HCT116 (cell line): Measurements from ENCODE around the gene USP33. TPM values are rescaled to one million over a fixed set of nuclear protein-coding genes. Genes with fewer than 3 reads are reported as not detected.
"Not testable (repeated sequence)": the region's sequence is repeated elsewhere in the genome, so short reads cannot be mapped to it uniquely, and the experiment has no call there.

ENCODE experiments used
- ATAC-seq: fragments of 200-7000 bp; cut with Tn5 transposase; 2 replicates; pipeline ENCODE4 v1.9.1; 2020; ENCODE audit warnings: mild to moderate bottlenecking, moderate library complexity
- BruUV-seq: library from RNA; stranded (reverse); fragments of 400-500 nt; replicated peaks from 2 replicates; lab custom pipeline; 2021; lab: Mats Ljungman, UMichigan
- CTCF ChIA-PET: fragments of 300-600 bp; sonication (Branson Sonifier 250); formaldehyde crosslinking; loops from one replicate; lab custom pipeline; 2021; ENCODE audit warnings: antibody characterized with exemption; lab: Charles Lee
- POLR2A ChIA-PET: fragments of 300-600, 350-600 bp; sonication (Branson Sonifier 250); formaldehyde crosslinking; loops from one replicate; lab custom pipeline; 2021; ENCODE audit warnings: antibody characterized with exemption; lab: Charles Lee
- RAD21 ChIA-PET, 2 experiments: fragments of 300-600 bp; sonication (Branson Sonifier 250); formaldehyde crosslinking; loops; one replicate each; lab custom pipeline; 2023; ENCODE audit warnings: low total read pairs in 2 of 2; ENCODE audit not compliant: uncharacterized antibody in 2 of 2, unreplicated experiment in 2 of 2, low non-redundant PET in 1 of 2; lab: Charles Lee
- DNase-seq: peaks from one replicate; pipeline ENCODE4 v3.0.0-alpha.2; 2010; ENCODE audit warnings: low read depth, low spot score
- H2AFZ ChIP-seq: fragments of 200-600 bp; shearing (Covaris generic), sonication (generic); 2 replicates; pipeline ENCODE4 v1.6.1; 2017; ENCODE audit warnings: low read depth, mixed run types, mixed read lengths, antibody characterized with exemption, low read length; ENCODE audit not compliant: poor library complexity, severe bottlenecking
- H3K27ac ChIP-seq: 2 replicates; pipeline ENCODE4 v1.5.1; 2012; ENCODE audit warnings: low read depth, low read length
- H3K27me3 ChIP-seq: fragments of 200-600 bp; sonication (generic); 2 replicates; pipeline ENCODE4 v1.6.1; 2016; ENCODE audit warnings: mixed run types, low read length, mixed read lengths; ENCODE audit not compliant: insufficient read depth
- H3K36me3 ChIP-seq, 2 experiments: fragments of 200-500 bp in 1 of 2; fragments of 200-600 bp in 1 of 2; sonication (Bioruptor generic) in 1 of 2; sonication (generic) in 1 of 2; 2 replicates each; pipeline versions ENCODE4 v1.5.1 to v1.6.1; 2014 to 2016; ENCODE audit warnings: low read length in 2 of 2, inconsistent platforms in 1 of 2, mixed read lengths in 1 of 2, mixed run types in 1 of 2; ENCODE audit not compliant: insufficient read depth in 2 of 2, control insufficient read depth in 1 of 2
- H3K4me1 ChIP-seq, 2 experiments: fragments of 200-600 bp in 1 of 2; sonication (generic) in 1 of 2; 2 replicates each; pipeline versions ENCODE4 v1.5.1 to v1.6.1; 2012 to 2017; ENCODE audit warnings: low read length in 2 of 2, inconsistent platforms in 1 of 2, mild to moderate bottlenecking in 1 of 2, mixed read lengths in 1 of 2, mixed run types in 1 of 2, moderate library complexity in 1 of 2; ENCODE audit not compliant: insufficient read depth in 2 of 2, control insufficient read depth in 1 of 2
- H3K4me2 ChIP-seq: fragments of 200-600 bp; sonication (generic); 2 replicates; pipeline ENCODE4 v1.6.1; 2017; ENCODE audit warnings: mixed run types, low read length, mixed read lengths
- H3K4me3 ChIP-seq, 2 experiments: fragments of 200-600 bp in 1 of 2; sonication (generic) in 1 of 2; replicated peaks in 1 of 2; 2 replicates each; pipeline ENCODE4 v1.5.1; 2011 to 2016; ENCODE audit warnings: low read length in 2 of 2, control low read depth in 1 of 2, low read depth in 1 of 2, mild to moderate bottlenecking in 1 of 2, mixed read lengths in 1 of 2, mixed run types in 1 of 2
- H3K79me2 ChIP-seq: fragments of 200-600 bp; sonication (generic); 2 replicates; pipeline ENCODE4 v1.6.1; 2017; ENCODE audit warnings: mild to moderate bottlenecking, mixed run types, low read length, moderate library complexity, mixed read lengths; ENCODE audit not compliant: insufficient read depth
- H3K9ac ChIP-seq: fragments of 200-600 bp; sonication (generic); 2 replicates; pipeline ENCODE4 v1.6.1; 2016; ENCODE audit warnings: low read length, mixed read lengths
- H3K9me2 ChIP-seq: fragments of 200-600 bp; sonication (generic), shearing (Covaris generic); 2 replicates; pipeline ENCODE4 v1.6.1; 2017; ENCODE audit warnings: mixed run types, mild to moderate bottlenecking, moderate library complexity; ENCODE audit not compliant: insufficient read depth
- H3K9me3 ChIP-seq, 2 experiments: fragments of 200-500 bp in 1 of 2; fragments of 200-600 bp in 1 of 2; sonication (Bioruptor generic) in 1 of 2; sonication (generic) in 1 of 2; 2 replicates each; pipeline ENCODE4 v1.6.1; 2014 to 2017; ENCODE audit warnings: low read length in 2 of 2, mixed read lengths in 2 of 2, inconsistent platforms in 1 of 2, low read depth in 1 of 2, mild to moderate bottlenecking in 1 of 2, mixed run types in 1 of 2, moderate library complexity in 1 of 2; ENCODE audit not compliant: control insufficient read depth in 1 of 2, insufficient read depth in 1 of 2
- H4K20me1 ChIP-seq: fragments of 200-600 bp; sonication (generic), shearing (Covaris generic); 2 replicates; pipeline ENCODE4 v1.6.1; 2017; ENCODE audit warnings: mixed run types, mild to moderate bottlenecking, moderate library complexity; ENCODE audit not compliant: insufficient read depth
- CEBPB ChIP-seq: IDR thresholded peaks from 2 replicates; pipeline ENCODE4 v1.6.1; 2012; ENCODE audit warnings: low read depth
- ELF1 ChIP-seq: IDR thresholded peaks from 2 replicates; pipeline ENCODE4 v1.6.1; 2012; ENCODE audit warnings: low read depth, borderline replicate concordance
- JUND ChIP-seq: IDR thresholded peaks from 2 replicates; pipeline ENCODE4 v1.6.1; 2012
- POLR2A ChIP-seq: IDR thresholded peaks from 2 replicates; pipeline ENCODE4 v1.7.0; 2011; ENCODE audit warnings: borderline replicate concordance; ENCODE audit not compliant: insufficient read depth, insufficient read length; ENCODE audit errors: extremely low read depth
- RAD21 ChIP-seq: IDR thresholded peaks from 2 replicates; pipeline ENCODE4 v1.6.1; 2012; ENCODE audit warnings: low read depth, mild to moderate bottlenecking
- SRF ChIP-seq: IDR thresholded peaks from 2 replicates; pipeline ENCODE4 v1.6.1; 2012; ENCODE audit warnings: low read depth
- YY1 ChIP-seq: IDR thresholded peaks from 2 replicates; pipeline ENCODE4 v1.6.1; 2011; ENCODE audit warnings: low read length, low read depth, moderate library complexity, mild to moderate bottlenecking; ENCODE audit not compliant: insufficient replicate concordance; ENCODE audit errors: extremely low read depth
- ZNF274 ChIP-seq: fragments of 200-500 bp; sonication (Bioruptor generic); IDR thresholded peaks from 2 replicates; pipeline ENCODE4 v1.6.1; 2014; ENCODE audit warnings: mild to moderate bottlenecking, low read depth, low read length, inconsistent platforms
- intact Hi-C: fragments of 100-400 bp; cut with micrococcal nuclease; formaldehyde crosslinking; loops from 2 replicates; pipeline ENCODE4 v1.10.0; 2022
- total RNA-seq: library from RNA; stranded (reverse); gene quantifications from one replicate; pipeline ENCODE4 v1.2.1, GENCODE V29; 2021; ENCODE audit not compliant: unreplicated experiment
- TF ChIP-seq, protein P1 (sequence below), 3 experiments: fragments of 200-600 bp in 1 of 3; sonication (generic) in 1 of 3; IDR thresholded peaks in 2 of 3; conservative IDR thresholded peaks in 1 of 3; 2 replicates each; pipeline ENCODE4 v1.5.1; 2012 to 2017; ENCODE audit warnings: low read depth in 2 of 3, low read length in 2 of 3, antibody characterized with exemption in 1 of 3, borderline replicate concordance in 1 of 3, control low read depth in 1 of 3, mild to moderate bottlenecking in 1 of 3, mixed read lengths in 1 of 3, mixed run types in 1 of 3, moderate library complexity in 1 of 3; ENCODE audit not compliant: insufficient read depth in 1 of 3
- TF ChIP-seq, protein P2 (sequence below): IDR thresholded peaks from 2 replicates; pipeline ENCODE4 v1.6.1; 2012; ENCODE audit warnings: low read depth

The USP33 gene
- total RNA-seq, 1 experiment from 2014 or later: 46.1 TPM

DNA sequence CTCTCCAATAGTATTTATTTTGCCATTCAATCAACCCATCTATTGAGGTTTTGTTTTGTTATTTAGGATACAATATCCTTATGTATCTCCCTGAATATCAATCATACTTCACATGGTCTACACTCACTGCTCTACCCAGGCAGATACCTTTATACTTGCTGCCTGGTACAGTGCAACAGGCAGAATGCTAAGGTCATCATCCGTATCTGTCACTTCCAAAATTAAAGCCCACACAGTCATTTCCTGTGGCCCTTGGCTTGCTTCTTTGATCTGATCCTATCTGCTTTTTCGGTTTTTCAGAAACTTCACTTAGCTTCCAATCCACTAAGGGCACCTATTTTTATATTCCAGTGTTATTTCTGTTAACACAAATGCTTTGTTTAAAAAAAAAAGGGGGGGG lies 54.9 kb downstream of the USP33 start (continued):
- TF ChIP-seq, protein P1, sequence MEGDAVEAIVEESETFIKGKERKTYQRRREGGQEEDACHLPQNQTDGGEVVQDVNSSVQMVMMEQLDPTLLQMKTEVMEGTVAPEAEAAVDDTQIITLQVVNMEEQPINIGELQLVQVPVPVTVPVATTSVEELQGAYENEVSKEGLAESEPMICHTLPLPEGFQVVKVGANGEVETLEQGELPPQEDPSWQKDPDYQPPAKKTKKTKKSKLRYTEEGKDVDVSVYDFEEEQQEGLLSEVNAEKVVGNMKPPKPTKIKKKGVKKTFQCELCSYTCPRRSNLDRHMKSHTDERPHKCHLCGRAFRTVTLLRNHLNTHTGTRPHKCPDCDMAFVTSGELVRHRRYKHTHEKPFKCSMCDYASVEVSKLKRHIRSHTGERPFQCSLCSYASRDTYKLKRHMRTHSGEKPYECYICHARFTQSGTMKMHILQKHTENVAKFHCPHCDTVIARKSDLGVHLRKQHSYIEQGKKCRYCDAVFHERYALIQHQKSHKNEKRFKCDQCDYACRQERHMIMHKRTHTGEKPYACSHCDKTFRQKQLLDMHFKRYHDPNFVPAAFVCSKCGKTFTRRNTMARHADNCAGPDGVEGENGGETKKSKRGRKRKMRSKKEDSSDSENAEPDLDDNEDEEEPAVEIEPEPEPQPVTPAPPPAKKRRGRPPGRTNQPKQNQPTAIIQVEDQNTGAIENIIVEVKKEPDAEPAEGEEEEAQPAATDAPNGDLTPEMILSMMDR (IDR thresholded peaks at IDR 0.05 in 2 of 3, conservative IDR thresholded peaks at IDR 0.05 in 1 of 3; ENCODE audit: borderline replicate concordance in 1 of 3, insufficient read depth in 1 of 3, low read depth in 2 of 3, low read length in 2 of 3): no peak
- no peak for TF ChIP-seq SRF
- no peak for TF ChIP-seq YY1
- no peak for TF ChIP-seq CEBPB

DNA sequence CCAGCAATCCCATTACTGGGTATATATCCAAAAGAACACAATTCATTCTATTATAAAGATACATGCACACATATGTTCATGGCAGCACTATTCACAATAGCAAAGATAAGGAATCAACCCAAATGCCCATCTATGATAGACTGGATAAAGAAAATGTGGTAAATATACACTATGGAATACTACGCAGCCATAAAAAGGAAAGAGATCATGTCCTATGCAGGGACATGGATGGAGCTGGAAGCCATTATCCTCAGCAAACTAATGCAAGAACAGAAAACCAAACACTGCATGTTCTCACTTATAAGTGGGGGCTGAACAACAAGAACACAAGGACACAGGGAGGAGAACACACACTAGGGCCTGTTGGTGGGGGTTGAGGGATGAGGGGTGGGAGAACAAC lies 60.0 kb downstream of the USP33 start:
- H3K9me2 ChIP-seq, H3K79me2 ChIP-seq, RAD21 ChIA-PET, POLR2A ChIA-PET, H3K4me1 ChIP-seq, CTCF ChIA-PET, H3K9ac ChIP-seq, H3K9me3 ChIP-seq, ATAC-seq, H3K4me2 ChIP-seq, H3K27me3 ChIP-seq, H2AFZ ChIP-seq, intact Hi-C loops, H3K27ac ChIP-seq, H3K4me3 ChIP-seq, H4K20me1 ChIP-seq, BruUV-seq, DNase-seq: not testable (repeated sequence)
- peaks cover 5 to 14% of the 10 kb centered on the region in 2 experiments; a peak in 3 of 4 replicates for H3K36me3 ChIP-seq

DNA sequence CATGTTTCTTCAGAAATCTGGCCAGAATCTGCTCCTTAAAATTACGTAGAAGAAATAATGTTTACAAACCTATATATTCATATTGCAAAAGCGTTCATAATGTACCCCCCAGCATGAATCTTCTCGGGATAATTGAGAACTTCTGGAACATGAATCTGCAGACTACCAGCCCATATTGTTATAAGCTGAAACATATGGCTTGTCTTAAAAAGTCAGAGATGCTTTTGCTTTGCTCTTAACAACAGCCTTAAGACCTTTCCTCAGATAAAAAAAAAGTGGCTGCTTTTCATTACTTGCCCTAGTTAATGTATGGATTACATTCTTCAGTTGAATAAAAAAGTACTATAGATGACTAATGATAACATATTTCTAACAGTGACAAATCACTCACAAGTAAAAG lies 62.2 kb downstream of the USP33 start:
- Histone ChIP-seq H3K9ac (no peak overlapping the region), H3K36me3 (peaks cover 5 to 14% of the 10 kb centered on the region in 2 experiments; a peak in 3 of 4 replicates), H4K20me1 (no peaks in the 10 kb centered on the region; the same call in 1 of the 2 replicates), H3K4me3 (no peak overlapping the region), H3K79me2 (no peaks in the 10 kb centered on the region), H2AFZ (no peak overlapping the region), H3K9me2 (no peaks in the 10 kb centered on the region), H3K9me3 (no peaks in the 10 kb centered on the region), H3K27me3 (no peaks in the 10 kb centered on the region), H3K27ac (no peak overlapping the region), H3K4me1 (no peaks in the 10 kb centered on the region), H3K4me2 (no peak overlapping the region)
- ChIA-PET RAD21 (no interaction called here), POLR2A (no interaction called here), CTCF (no interaction called here)
- intact Hi-C loops: no loop called here
- no peak for ATAC-seq
- no peak for DNase-seq
- BruUV-seq: no TSS peak
- TF ChIP-seq RAD21 (no peak), POLR2A (no peak), SRF (no peak), JUND (no peak), ELF1 (no peak), ZNF274 (no peak)
- TF ChIP-seq, protein P2, sequence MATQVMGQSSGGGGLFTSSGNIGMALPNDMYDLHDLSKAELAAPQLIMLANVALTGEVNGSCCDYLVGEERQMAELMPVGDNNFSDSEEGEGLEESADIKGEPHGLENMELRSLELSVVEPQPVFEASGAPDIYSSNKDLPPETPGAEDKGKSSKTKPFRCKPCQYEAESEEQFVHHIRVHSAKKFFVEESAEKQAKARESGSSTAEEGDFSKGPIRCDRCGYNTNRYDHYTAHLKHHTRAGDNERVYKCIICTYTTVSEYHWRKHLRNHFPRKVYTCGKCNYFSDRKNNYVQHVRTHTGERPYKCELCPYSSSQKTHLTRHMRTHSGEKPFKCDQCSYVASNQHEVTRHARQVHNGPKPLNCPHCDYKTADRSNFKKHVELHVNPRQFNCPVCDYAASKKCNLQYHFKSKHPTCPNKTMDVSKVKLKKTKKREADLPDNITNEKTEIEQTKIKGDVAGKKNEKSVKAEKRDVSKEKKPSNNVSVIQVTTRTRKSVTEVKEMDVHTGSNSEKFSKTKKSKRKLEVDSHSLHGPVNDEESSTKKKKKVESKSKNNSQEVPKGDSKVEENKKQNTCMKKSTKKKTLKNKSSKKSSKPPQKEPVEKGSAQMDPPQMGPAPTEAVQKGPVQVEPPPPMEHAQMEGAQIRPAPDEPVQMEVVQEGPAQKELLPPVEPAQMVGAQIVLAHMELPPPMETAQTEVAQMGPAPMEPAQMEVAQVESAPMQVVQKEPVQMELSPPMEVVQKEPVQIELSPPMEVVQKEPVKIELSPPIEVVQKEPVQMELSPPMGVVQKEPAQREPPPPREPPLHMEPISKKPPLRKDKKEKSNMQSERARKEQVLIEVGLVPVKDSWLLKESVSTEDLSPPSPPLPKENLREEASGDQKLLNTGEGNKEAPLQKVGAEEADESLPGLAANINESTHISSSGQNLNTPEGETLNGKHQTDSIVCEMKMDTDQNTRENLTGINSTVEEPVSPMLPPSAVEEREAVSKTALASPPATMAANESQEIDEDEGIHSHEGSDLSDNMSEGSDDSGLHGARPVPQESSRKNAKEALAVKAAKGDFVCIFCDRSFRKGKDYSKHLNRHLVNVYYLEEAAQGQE: no peak
- TF ChIP-seq, protein P1 (IDR thresholded peaks at IDR 0.05 in 2 of 3, conservative IDR thresholded peaks at IDR 0.05 in 1 of 3; ENCODE audit: borderline replicate concordance in 1 of 3, insufficient read depth in 1 of 3, low read depth in 2 of 3, low read length in 2 of 3): no peak
